T-cell (primary cell): ENCODE results near the gene AREG. TPM values are rescaled to one million over a fixed set of nuclear protein-coding genes. Genes with fewer than 3 reads are reported as not detected.

Source experiments
- ATAC-seq, 4 experiments: fragments of 200-7000 bp in 3 of 4; fragments of 150-1000 bp in 1 of 4; cut with Tn5 transposase; replicated peaks in 1 of 4; 1 replicate in 3 of 4; 2 replicates in 1 of 4; pipeline ENCODE4 v1.10.0; 2021; ENCODE audit warnings: moderate library complexity in 3 of 4, mild to moderate bottlenecking in 2 of 4, moderate number of reproducible peaks in 1 of 4
- CTCF ChIA-PET, 2 donors: fragments of 300-600 bp; sonication (Branson Sonifier 250); formaldehyde crosslinking; loops; one replicate each; lab custom pipeline; 2022; ENCODE audit warnings: antibody characterized with exemption in 2 of 2; lab: Charles Lee
- POLR2A ChIA-PET, 2 donors: fragments of 300-600 bp; sonication (Branson Sonifier 250); formaldehyde crosslinking; loops; one replicate each; lab custom pipeline; 2022; ENCODE audit warnings: antibody characterized with exemption in 2 of 2; lab: Charles Lee
- DNase-seq, 35 experiments: peaks; one replicate each; pipeline versions ENCODE4 v3.0.0 to v3.0.0-alpha.2; 2013 to 2023
- H3K27ac ChIP-seq: one replicate; pipeline ENCODE4 v1.5.1; 2013; ENCODE audit warnings: low read length
- H3K27me3 ChIP-seq, 2 experiments: replicated peaks in 1 of 2; 1 replicate in 1 of 2; 2 replicates in 1 of 2; pipeline versions ENCODE4 v1.6.1 to v1.7.0; 2013; ENCODE audit warnings: low read length in 1 of 2, mixed read lengths in 1 of 2; ENCODE audit not compliant: control insufficient read depth in 2 of 2, insufficient read depth in 2 of 2; ENCODE audit errors: extremely low read depth in 1 of 2
- H3K36me3 ChIP-seq, 2 donors: 1 replicate in 1 of 2; 2 replicates in 1 of 2; pipeline versions ENCODE4 v1.6.1 to v1.7.0; 2013; ENCODE audit warnings: low read length in 1 of 2; ENCODE audit not compliant: control insufficient read depth in 2 of 2, insufficient read depth in 1 of 2; ENCODE audit errors: extremely low read depth in 1 of 2
- H3K4me1 ChIP-seq, 2 experiments: 1 replicate in 1 of 2; 2 replicates in 1 of 2; pipeline versions ENCODE4 v1.6.1 to v1.7.0; 2013; ENCODE audit warnings: low read length in 2 of 2, mixed read lengths in 1 of 2; ENCODE audit not compliant: insufficient read depth in 2 of 2, control insufficient read depth in 1 of 2; ENCODE audit errors: extremely low read depth in 1 of 2
- H3K4me3 ChIP-seq, 2 donors: 1 replicate in 1 of 2; 2 replicates in 1 of 2; pipeline versions ENCODE4 v1.5.1 to v1.7.0; 2013; ENCODE audit warnings: mild to moderate bottlenecking in 2 of 2, low read length in 1 of 2, moderate library complexity in 1 of 2; ENCODE audit not compliant: control insufficient read depth in 1 of 2; ENCODE audit errors: extremely low read depth in 1 of 2
- H3K9me3 ChIP-seq: 2 replicates; pipeline ENCODE4 v1.7.0; 2013
- H3K27ac Mint-ChIP-seq, 2 donors: one replicate each; pipeline ENCODE4 v1.8.0; 2020 to 2021; ENCODE audit warnings: mild to moderate bottlenecking in 2 of 2, mixed read lengths in 2 of 2
- H3K27me3 Mint-ChIP-seq, 2 donors: one replicate each; pipeline ENCODE4 v1.8.0; 2021 to 2022; ENCODE audit warnings: mixed read lengths in 2 of 2
- H3K36me3 Mint-ChIP-seq: one replicate; pipeline ENCODE4 v1.8.0; 2021; ENCODE audit warnings: mixed read lengths
- H3K4me1 Mint-ChIP-seq, 3 donors: one replicate each; pipeline ENCODE4 v1.8.0; 2020 to 2022; ENCODE audit warnings: mixed read lengths in 3 of 3, mild to moderate bottlenecking in 1 of 3
- H3K4me3 Mint-ChIP-seq, 3 donors: one replicate each; pipeline ENCODE4 v1.8.0; 2020 to 2022; ENCODE audit warnings: mild to moderate bottlenecking in 3 of 3, mixed read lengths in 3 of 3, moderate library complexity in 3 of 3
- H3K9me3 Mint-ChIP-seq, 3 donors: one replicate each; pipeline ENCODE4 v1.8.0; 2020 to 2022; ENCODE audit warnings: mixed read lengths in 3 of 3
- WGBS: methylation state at CpG from one replicate; pipeline ENCODE4 v1.1.5; 2013; ENCODE audit warnings: missing lambda C conversion rate; ENCODE audit not compliant: insufficient coverage; 5-methylcytosine and 5-hydroxymethylcytosine counted together
- total RNA-seq, 35 experiments: library from RNA in 6 of 35; stranded (reverse) in 6 of 35; fragments of 120-200 nt in 1 of 35; gene quantifications; one replicate each; pipeline versions ENCODE4 v1.2.1 to v1.2.4 and lab custom pipeline; 2013 to 2026

The AREG gene
- total RNA-seq, 5 donors from 2014 or later (not counting 1 experiment from before 2014, with no cell fraction given) = 0.54 to 29.4 (median 1.1) TPM

DNA sequence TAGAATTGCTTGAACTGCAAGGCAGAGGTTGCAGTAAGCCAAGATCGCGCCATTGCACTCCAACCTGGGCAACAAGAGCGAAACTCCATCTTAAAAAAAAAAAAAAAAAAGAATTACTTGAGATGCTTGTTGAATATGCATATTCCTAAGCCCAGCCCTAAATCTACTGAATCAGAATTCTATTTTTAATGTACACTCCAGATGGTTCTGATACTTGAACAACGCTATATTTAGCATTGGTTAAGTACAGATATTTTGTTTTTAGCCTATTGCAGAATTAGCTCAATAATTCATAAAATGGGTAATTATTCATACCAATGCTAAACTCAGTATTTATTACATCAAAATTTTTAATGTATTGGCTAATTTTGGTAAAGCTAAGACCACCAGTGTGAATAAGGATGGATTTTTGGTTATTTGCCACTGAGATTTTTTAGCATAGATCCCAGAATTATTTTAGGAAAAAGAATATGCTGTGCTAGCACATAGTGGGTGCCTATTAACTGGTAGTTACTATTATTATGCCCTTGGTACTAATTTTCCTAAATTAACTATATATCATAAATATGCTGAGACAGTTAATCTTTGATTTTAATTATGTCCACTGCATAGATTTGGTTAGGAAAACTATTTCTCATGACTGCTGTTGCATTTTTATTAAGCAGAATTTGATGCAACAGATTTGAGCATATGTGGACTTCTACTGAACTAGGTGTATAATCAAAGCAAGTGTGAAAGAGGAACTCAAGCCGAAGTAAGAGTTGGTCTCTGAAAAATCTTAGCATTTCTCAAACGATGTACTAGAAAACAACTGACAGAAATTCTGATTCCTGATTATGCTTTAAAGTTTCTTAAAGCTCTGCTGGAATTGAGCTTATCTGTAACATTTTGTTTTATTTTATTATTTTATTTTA, 9.2 kb downstream of the AREG start:
- ChIA-PET POLR2A (interaction anchor here in 1 of 2 donors (1.4 kb wide), 1 partner anchor 10 kb away, joined by 4 read pairs; no protein-coding TSS in a partner anchor), CTCF (interaction anchor here in 1 of 2 donors (0.7 kb wide), 1 partner anchor 82 kb away, joined by 5 read pairs; no protein-coding TSS in a partner anchor)
- no peak for DNase-seq
- Histone ChIP-seq H3K4me3 (no peak overlapping the region), H3K27ac (no peak overlapping the region), H3K9me3 (no peaks in the 10 kb centered on the region), H3K27me3 (peaks cover 0 to 4% of the 10 kb centered on the region in 2 experiments), H3K4me1 (no peaks in the 10 kb centered on the region), H3K36me3 (no peaks in the 10 kb centered on the region)
- Mint-ChIP-seq H3K9me3 (no peaks in the 10 kb centered on the region), H3K27me3 (no peaks in the 10 kb centered on the region), H3K4me3 (no peak overlapping the region), H3K27ac (no peak overlapping the region), H3K36me3 (peaks cover 12% of the 10 kb centered on the region), H3K4me1 (no peaks in the 10 kb centered on the region)
- WGBS = 83% methylated on average over 1 of the region's 6 CpGs
- no peak for ATAC-seq

DNA sequence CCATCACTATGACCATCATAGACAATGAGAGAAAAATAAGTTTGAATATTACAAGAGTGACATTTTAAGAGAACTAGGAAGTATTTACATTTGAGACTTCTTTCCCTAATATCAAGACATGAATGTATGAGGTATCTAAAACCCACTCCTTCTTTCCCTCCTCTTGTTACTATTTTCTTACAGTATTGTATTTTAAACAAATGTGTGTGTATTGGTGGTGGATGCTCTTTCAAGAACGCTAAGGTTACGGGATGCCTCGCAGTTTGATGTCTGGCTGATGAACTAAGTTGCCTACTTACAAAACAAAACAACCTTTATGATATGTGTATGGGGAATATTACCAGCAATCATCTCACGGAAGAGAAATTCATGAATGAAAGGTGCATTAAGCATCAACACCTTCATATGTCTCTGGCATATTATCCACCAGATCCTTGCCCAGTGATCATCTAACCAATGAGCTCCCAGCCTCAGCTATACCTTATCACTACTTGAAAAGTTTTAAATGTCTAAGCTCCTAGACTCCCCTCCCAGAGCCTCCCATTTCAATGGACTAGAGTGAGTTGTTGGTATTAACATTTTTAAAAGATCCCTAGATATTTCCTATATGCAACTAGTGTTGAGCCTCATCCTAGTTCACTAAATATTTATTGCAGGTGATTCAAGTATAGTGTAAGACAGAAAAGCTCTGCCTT, 10.6 kb downstream of the AREG start:
- peaks cover 10% of the 10 kb centered on the region for H3K36me3 Mint-ChIP-seq
- H3K4me1 ChIP-seq = no peaks in the 10 kb centered on the region
- WGBS = no CpG with 5 or more reads among the region's 4 CpGs
- H3K27ac ChIP-seq = no peak overlapping the region
- H3K27ac Mint-ChIP-seq = no peak overlapping the region
- ChIA-PET POLR2A (interaction anchor here in 1 of 2 donors (1.4 kb wide), 1 partner anchor 8 kb away, joined by 4 read pairs; no protein-coding TSS in a partner anchor), CTCF (interaction anchor here in 1 of 2 donors (0.5 to 0.6 kb wide), 2 partner anchors 13 to 52 kb away, joined by 3 read pairs; no protein-coding TSS in a partner anchor)
- DNase-seq (no peak), ATAC-seq (peak in 1 of 4 experiments; percentile 24)
- H3K9me3 ChIP-seq = no peaks in the 10 kb centered on the region
- peaks cover 7% of the 10 kb centered on the region in 2 donors for H3K27me3 Mint-ChIP-seq
- H3K4me3 ChIP-seq = no peak overlapping the region
- H3K9me3 Mint-ChIP-seq = peaks cover 0 to 9% (median 5%) of the 10 kb centered on the region in 3 donors
- no peaks in the 10 kb centered on the region for H3K36me3 ChIP-seq
- no peaks in the 10 kb centered on the region for H3K4me1 Mint-ChIP-seq
- no peaks in the 10 kb centered on the region for H3K27me3 ChIP-seq
- no peak overlapping the region for H3K4me3 Mint-ChIP-seq

GRCh38 chr4:74456056-74456744, 11.3 kb downstream of the AREG start:
- ChIA-PET POLR2A (no interaction called here), CTCF (interaction anchor here in 1 of 2 donors (0.5 to 0.6 kb wide), 2 partner anchors 14 to 52 kb away, joined by 3 read pairs; no protein-coding TSS in a partner anchor)
- Histone ChIP-seq H3K27ac (no peak overlapping the region), H3K4me1 (no peaks in the 10 kb centered on the region), H3K9me3 (no peaks in the 10 kb centered on the region), H3K36me3 (no peaks in the 10 kb centered on the region), H3K27me3 (no peaks in the 10 kb centered on the region), H3K4me3 (no peak overlapping the region)
- Mint-ChIP-seq H3K36me3 (peaks cover 10% of the 10 kb centered on the region), H3K27me3 (peaks cover 7% of the 10 kb centered on the region in 2 donors), H3K9me3 (peaks cover 0 to 9% (median 5%) of the 10 kb centered on the region in 3 donors), H3K4me3 (no peak overlapping the region), H3K4me1 (no peaks in the 10 kb centered on the region), H3K27ac (no peak overlapping the region)
- DNase-seq (no peak), ATAC-seq (peak in 1 of 4 experiments; percentile 23)
- no CpG with 5 or more reads among the region's 3 CpGs for WGBS

DNA sequence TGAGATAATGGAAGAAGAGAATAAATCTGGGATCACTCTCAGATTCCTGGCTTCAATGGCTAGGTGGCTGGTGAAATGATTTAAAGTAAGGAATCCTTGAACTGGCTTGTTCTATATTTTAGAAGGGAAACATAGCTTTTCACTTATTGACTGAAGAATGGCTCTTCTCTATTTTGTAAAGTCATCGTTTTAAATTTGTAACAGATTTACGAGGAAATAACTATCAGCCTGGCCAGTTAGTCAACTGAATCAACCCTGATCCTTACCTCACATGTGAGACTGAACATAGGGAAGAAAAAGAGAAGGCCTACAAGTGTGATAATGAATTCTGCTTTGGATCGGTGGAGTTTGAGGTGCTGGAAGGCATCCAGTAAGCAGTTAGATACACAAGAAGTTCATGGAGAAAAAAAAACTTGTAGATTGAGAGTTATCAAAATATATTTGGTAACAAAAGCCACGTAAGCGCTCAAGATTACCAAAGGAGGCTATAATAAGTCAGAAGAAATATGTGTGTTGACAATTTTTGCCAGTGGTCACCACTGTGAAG, 12.0 kb downstream of the AREG start:
- H3K27me3 ChIP-seq = no peaks in the 10 kb centered on the region
- DNase-seq (no peak), ATAC-seq (no peak)
- H3K27ac Mint-ChIP-seq = no peak overlapping the region
- H3K9me3 ChIP-seq = no peaks in the 10 kb centered on the region
- no peak overlapping the region for H3K4me3 ChIP-seq
- H3K27me3 Mint-ChIP-seq = peaks cover 7% of the 10 kb centered on the region in 2 donors
- H3K9me3 Mint-ChIP-seq = peaks cover 0 to 9% (median 5%) of the 10 kb centered on the region in 3 donors
- CTCF ChIA-PET = no interaction called here
- POLR2A ChIA-PET = interaction anchor here in 1 of 2 donors (0.7 kb wide), 1 partner anchor 1271 kb away, joined by 3 read pairs; no protein-coding TSS in a partner anchor
- H3K36me3 Mint-ChIP-seq = peaks cover 10% of the 10 kb centered on the region
- H3K27ac ChIP-seq = no peak overlapping the region
- H3K4me3 Mint-ChIP-seq = no peak overlapping the region
- H3K36me3 ChIP-seq = no peaks in the 10 kb centered on the region
- 89% methylated on average over 1 of the region's 5 CpGs for WGBS
- no peaks in the 10 kb centered on the region for H3K4me1 Mint-ChIP-seq
- no peaks in the 10 kb centered on the region for H3K4me1 ChIP-seq

- ATAC-seq = no peak
- CTCF ChIA-PET = interaction anchor here in 1 of 2 donors (1.0 kb wide), 1 partner anchor 70 kb away, joined by 3 read pairs; no protein-coding TSS in a partner anchor
- Mint-ChIP-seq H3K4me1 (no peaks in the 10 kb centered on the region), H3K4me3 (no peak overlapping the region), H3K36me3 (peaks cover 3% of the 10 kb centered on the region), H3K9me3 (peaks cover 0 to 9% (median 5%) of the 10 kb centered on the region in 3 donors), H3K27ac (no peak overlapping the region), H3K27me3 (peaks cover 7 to 12% of the 10 kb centered on the region in 2 donors)
- no peak for DNase-seq
- POLR2A ChIA-PET = interaction anchor here in 1 of 2 donors (1.0 kb wide), 1 partner anchor 15 kb away, joined by 3 read pairs; the partner anchor contains the start of gene AREG
- no peaks in the 10 kb centered on the region for H3K27me3 ChIP-seq
- H3K36me3 ChIP-seq = no peaks in the 10 kb centered on the region
- no peak overlapping the region for H3K27ac ChIP-seq
- H3K4me3 ChIP-seq = no peak overlapping the region
- no peaks in the 10 kb centered on the region for H3K4me1 ChIP-seq
- no peaks in the 10 kb centered on the region for H3K9me3 ChIP-seq
These were observed 15.9 kb downstream of the AREG start for GRCh38 chr4:74460833-74461232.
